Stimulated activated memory B cell treated with anti-CD40 and anti-IgM and Interleukin-4, amounts not matched to agents 10 μg/mL and 1 μg/mL and 100 μg/mL, for 72 hours (primary cell): ENCODE results near the gene ABCG2.
"Not testable (repeated sequence)": the region's sequence is repeated elsewhere in the genome, so short reads cannot be mapped to it uniquely, and the experiment has no call there.

Experiments used
- ATAC-seq: fragments of 150-1000 bp; cut with Tn5 transposase; 2 replicates; pipeline ENCODE4 v1.10.0; 2021
- H3K27ac Mint-ChIP-seq: one replicate; pipeline ENCODE4 v1.8.0; 2022; ENCODE audit warnings: mild to moderate bottlenecking, mixed read lengths
- H3K27me3 Mint-ChIP-seq: one replicate; pipeline ENCODE4 v1.8.0; 2022; ENCODE audit warnings: mixed read lengths
- H3K36me3 Mint-ChIP-seq: one replicate; pipeline ENCODE4 v1.8.0; 2022; ENCODE audit warnings: mixed read lengths
- H3K4me1 Mint-ChIP-seq: one replicate; pipeline ENCODE4 v1.8.0; 2022; ENCODE audit warnings: mixed read lengths
- H3K4me3 Mint-ChIP-seq: one replicate; pipeline ENCODE4 v1.8.0; 2022; ENCODE audit warnings: mild to moderate bottlenecking, moderate library complexity, mixed read lengths
- H3K9me3 Mint-ChIP-seq: one replicate; pipeline ENCODE4 v1.8.0; 2022; ENCODE audit warnings: mixed read lengths

ABCG2 gene

GRCh38 chr4:88144048-88144447 is 14.4 kb downstream of the ABCG2 start:
- Mint-ChIP-seq H3K4me3 (no peak overlapping the region), H3K36me3 (no peaks in the 10 kb centered on the region), H3K27ac (no peak overlapping the region), H3K9me3 (no peaks in the 10 kb centered on the region), H3K27me3 (peaks cover 17% of the 10 kb centered on the region), H3K4me1 (no peaks in the 10 kb centered on the region)
- no peak for ATAC-seq

GRCh38 chr4:88143504-88143903 is 14.9 kb downstream of the ABCG2 start:
- Mint-ChIP-seq H3K27ac (no peak overlapping the region), H3K9me3 (no peaks in the 10 kb centered on the region), H3K4me3 (no peak overlapping the region), H3K27me3 (peaks cover 17% of the 10 kb centered on the region), H3K4me1 (no peaks in the 10 kb centered on the region), H3K36me3 (no peaks in the 10 kb centered on the region)
- ATAC-seq, result no peak

GRCh38 chr4:88138561-88138960 is 19.9 kb downstream of the ABCG2 start:
- ATAC-seq, result no peak
- no peak overlapping the region for H3K4me3 Mint-ChIP-seq
- no peak overlapping the region for H3K27ac Mint-ChIP-seq
- H3K4me1 Mint-ChIP-seq, result no peaks in the 10 kb centered on the region
- H3K36me3 Mint-ChIP-seq, result no peaks in the 10 kb centered on the region
- peaks cover 23% of the 10 kb centered on the region for H3K27me3 Mint-ChIP-seq
- no peaks in the 10 kb centered on the region for H3K9me3 Mint-ChIP-seq

GRCh38 chr4:88137112-88137511 is 21.3 kb downstream of the ABCG2 start:
- Mint-ChIP-seq H3K27ac (no peak overlapping the region), H3K9me3 (no peaks in the 10 kb centered on the region), H3K27me3 (peaks cover 35% of the 10 kb centered on the region), H3K36me3 (no peaks in the 10 kb centered on the region), H3K4me1 (no peaks in the 10 kb centered on the region), H3K4me3 (no peak overlapping the region)
- no peak for ATAC-seq

GRCh38 chr4:88136249-88136648 is 22.2 kb downstream of the ABCG2 start:
- Mint-ChIP-seq H3K9me3 (no peaks in the 10 kb centered on the region), H3K4me1 (no peaks in the 10 kb centered on the region), H3K27ac (no peak overlapping the region), H3K4me3 (no peak overlapping the region), H3K27me3 (peaks cover 38% of the 10 kb centered on the region), H3K36me3 (no peaks in the 10 kb centered on the region)
- no peak for ATAC-seq

GRCh38 chr4:88135356-88135663 is 23.1 kb downstream of the ABCG2 start:
- H3K9me3 Mint-ChIP-seq, result no peaks in the 10 kb centered on the region
- H3K27ac Mint-ChIP-seq, result no peak overlapping the region
- no peak overlapping the region for H3K4me3 Mint-ChIP-seq
- ATAC-seq, result no peak
- peaks cover 38% of the 10 kb centered on the region for H3K27me3 Mint-ChIP-seq
- H3K36me3 Mint-ChIP-seq, result no peaks in the 10 kb centered on the region
- H3K4me1 Mint-ChIP-seq, result no peaks in the 10 kb centered on the region

- no peak overlapping the region for H3K4me3 Mint-ChIP-seq
- no peaks in the 10 kb centered on the region for H3K4me1 Mint-ChIP-seq
- no peak overlapping the region for H3K27ac Mint-ChIP-seq
- peaks cover 38% of the 10 kb centered on the region for H3K27me3 Mint-ChIP-seq
- H3K36me3 Mint-ChIP-seq, result no peaks in the 10 kb centered on the region
- ATAC-seq, result no peak
- H3K9me3 Mint-ChIP-seq, result no peaks in the 10 kb centered on the region
Measured at GRCh38 chr4:88134536-88135355, 23.7 kb downstream of the ABCG2 start.

GRCh38 chr4:88134111-88134510 is 24.3 kb downstream of the ABCG2 start:
- Mint-ChIP-seq H3K4me1 (no peaks in the 10 kb centered on the region), H3K9me3 (no peaks in the 10 kb centered on the region)

GRCh38 chr4:88130544-88131305 is 27.7 kb downstream of the ABCG2 start:
- peaks cover 9% of the 10 kb centered on the region for H3K9me3 Mint-ChIP-seq
- ATAC-seq, result no peak
- H3K27ac Mint-ChIP-seq, result no peak overlapping the region
- peaks cover 31% of the 10 kb centered on the region for H3K27me3 Mint-ChIP-seq
- no peaks in the 10 kb centered on the region for H3K4me1 Mint-ChIP-seq
- H3K4me3 Mint-ChIP-seq, result no peak overlapping the region
- H3K36me3 Mint-ChIP-seq, result no peaks in the 10 kb centered on the region

More at GRCh38 chr4:88134111-88134510, 24.3 kb downstream of the ABCG2 start:
- Mint-ChIP-seq H3K4me3 (no peak overlapping the region), H3K27me3 (peaks cover 38% of the 10 kb centered on the region), H3K36me3 (no peaks in the 10 kb centered on the region), H3K27ac (no peak overlapping the region)
- ATAC-seq, result no peak

GRCh38 chr4:88130003-88130402 is 28.4 kb downstream of the ABCG2 start:
- H3K27ac Mint-ChIP-seq, result no peak overlapping the region
- H3K9me3 Mint-ChIP-seq, result peaks cover 11% of the 10 kb centered on the region
- ATAC-seq, result no peak
- H3K4me3 Mint-ChIP-seq, result no peak overlapping the region
- H3K36me3 Mint-ChIP-seq, result no peaks in the 10 kb centered on the region
- H3K4me1 Mint-ChIP-seq, result no peaks in the 10 kb centered on the region
- H3K27me3 Mint-ChIP-seq, result peaks cover 26% of the 10 kb centered on the region

- H3K27ac Mint-ChIP-seq, ATAC-seq, H3K4me1 Mint-ChIP-seq, H3K4me3 Mint-ChIP-seq, H3K36me3 Mint-ChIP-seq: not testable (repeated sequence)
- peaks cover 23% of the 10 kb centered on the region for H3K27me3 Mint-ChIP-seq
- H3K9me3 Mint-ChIP-seq, result peaks cover 33% of the 10 kb centered on the region
Measured at GRCh38 chr4:88122260-88122659, 36.2 kb downstream of the ABCG2 start.

- H3K4me1 Mint-ChIP-seq, result peaks cover 8% of the 10 kb centered on the region
- H3K4me3 Mint-ChIP-seq, result no peak overlapping the region
- no peak overlapping the region for H3K27ac Mint-ChIP-seq
- H3K36me3 Mint-ChIP-seq, result peaks cover 6% of the 10 kb centered on the region
- peaks cover 22% of the 10 kb centered on the region for H3K9me3 Mint-ChIP-seq
- ATAC-seq, result no peak
- H3K27me3 Mint-ChIP-seq, result peaks cover 21% of the 10 kb centered on the region
Measured at GRCh38 chr4:88119943-88120342, 38.5 kb downstream of the ABCG2 start.

GRCh38 chr4:88115587-88115986 is 42.9 kb downstream of the ABCG2 start:
- no peaks in the 10 kb centered on the region for H3K27me3 Mint-ChIP-seq
- no peak overlapping the region for H3K27ac Mint-ChIP-seq
- H3K9me3 Mint-ChIP-seq, result peaks cover 11% of the 10 kb centered on the region
- H3K36me3 Mint-ChIP-seq, result no peaks in the 10 kb centered on the region
- H3K4me3 Mint-ChIP-seq, result no peak overlapping the region
- peaks cover 8% of the 10 kb centered on the region for H3K4me1 Mint-ChIP-seq
- ATAC-seq, result no peak

GRCh38 chr4:88112856-88113255 is 45.6 kb downstream of the ABCG2 start:
- H3K4me1 Mint-ChIP-seq, result peaks cover 8% of the 10 kb centered on the region
- no peak overlapping the region for H3K27ac Mint-ChIP-seq
- ATAC-seq, result no peak
- H3K4me3 Mint-ChIP-seq, result no peak overlapping the region
- H3K27me3 Mint-ChIP-seq, result no peaks in the 10 kb centered on the region
- no peaks in the 10 kb centered on the region for H3K9me3 Mint-ChIP-seq
- H3K36me3 Mint-ChIP-seq, result no peaks in the 10 kb centered on the region

- H3K4me3 Mint-ChIP-seq, result no peak overlapping the region
- H3K27me3 Mint-ChIP-seq, result peaks cover 6% of the 10 kb centered on the region
- no peaks in the 10 kb centered on the region for H3K36me3 Mint-ChIP-seq
- peaks cover 6% of the 10 kb centered on the region for H3K4me1 Mint-ChIP-seq
- H3K27ac Mint-ChIP-seq, result no peak overlapping the region
- ATAC-seq, result no peak
- no peaks in the 10 kb centered on the region for H3K9me3 Mint-ChIP-seq
Measured at GRCh38 chr4:88110826-88111225, 47.6 kb downstream of the ABCG2 start.
